ENCODE measurements around the gene TRIM13.
"Not testable (repeated sequence)": the region's sequence is repeated elsewhere in the genome, so short reads cannot be mapped to it uniquely, and the experiment has no call there.

TRIM13 gene

DNA sequence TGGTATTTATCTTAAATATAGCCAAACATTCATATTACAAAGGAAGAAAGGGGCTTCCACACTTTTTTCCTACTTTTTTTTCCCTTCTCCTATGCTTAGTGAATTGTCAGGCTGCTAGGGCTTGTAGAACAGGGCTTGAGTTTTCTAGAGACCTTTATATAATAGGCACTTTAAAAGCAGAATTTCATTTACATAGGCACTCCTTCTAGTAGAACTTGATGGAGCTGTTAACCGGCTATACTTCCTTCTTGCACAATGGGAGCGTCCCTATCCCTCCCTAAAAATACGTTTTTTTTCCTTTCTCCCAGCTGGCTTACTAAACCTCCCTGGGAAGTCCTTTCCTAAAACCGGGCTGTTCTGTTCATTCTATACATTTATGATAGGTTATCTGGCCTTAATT lies 1.1 kb downstream of the TRIM13 start:
- no peak for DNase-seq (ENCODE audit: low read depth)

DNA sequence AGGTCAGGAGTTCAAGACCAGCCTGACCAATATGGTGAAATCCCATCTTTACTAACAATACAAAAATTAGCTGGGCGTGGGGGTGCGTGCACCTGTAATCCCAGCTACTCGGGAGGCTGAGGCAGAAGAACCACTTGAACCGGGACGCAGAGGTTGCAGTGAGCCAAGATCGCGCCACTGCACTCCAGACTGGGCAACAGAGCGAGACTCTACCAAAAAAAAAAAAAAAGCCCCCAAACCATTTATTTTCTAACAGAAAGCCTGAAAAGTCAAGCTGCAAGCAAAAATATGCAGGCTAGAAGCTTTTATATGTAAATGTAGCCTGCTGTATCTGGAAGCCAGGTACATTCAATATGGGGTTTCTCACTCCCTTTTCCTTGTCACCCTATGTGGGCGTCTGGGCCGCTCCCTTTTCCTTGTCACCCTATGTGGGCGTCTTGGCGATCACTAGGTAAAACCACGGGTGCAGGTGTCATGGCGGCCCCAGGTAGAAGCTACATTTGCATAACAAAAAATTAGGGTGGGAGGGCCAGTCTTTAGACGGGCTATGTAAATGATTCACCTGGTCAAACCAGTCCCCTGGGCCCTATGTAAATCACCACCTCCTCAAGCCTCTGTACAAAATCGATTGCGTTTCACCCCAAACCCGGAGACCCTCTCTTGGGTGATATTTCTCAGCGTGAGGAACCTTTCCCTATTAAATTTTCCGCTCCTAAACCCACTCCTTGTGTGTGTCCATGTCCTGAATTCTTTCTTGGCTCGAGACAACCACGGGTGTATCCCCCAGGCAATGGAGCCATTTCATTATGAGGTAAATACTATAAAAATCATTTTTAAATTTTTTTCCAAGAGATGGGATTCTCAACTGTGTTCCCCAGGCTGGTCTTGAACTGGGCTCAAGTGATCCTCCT lies 2.1 kb downstream of the TRIM13 start:
- no peak for DNase-seq (ENCODE audit: low read depth)

DNA sequence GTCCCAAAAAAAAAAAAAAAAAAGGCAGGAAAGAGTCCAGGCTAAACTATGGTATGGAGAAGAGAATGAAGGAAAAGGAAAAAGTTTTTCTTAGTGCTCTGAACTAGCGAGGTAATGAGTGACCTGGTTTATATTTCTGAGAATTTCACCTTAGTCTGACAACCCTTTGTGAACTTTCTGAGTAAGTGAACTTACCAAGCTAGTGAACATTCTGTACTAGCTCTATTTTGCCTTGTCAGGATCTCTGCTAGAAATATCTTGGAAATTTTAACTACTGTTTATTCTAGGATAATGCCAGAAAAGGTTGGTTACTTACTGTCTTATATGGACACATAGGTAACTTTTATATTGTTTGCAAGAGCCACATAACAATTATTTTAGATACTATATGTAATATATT lies 4.4 kb downstream of the TRIM13 start:
- DNase-seq (ENCODE audit: low read depth) = no peak

DNA sequence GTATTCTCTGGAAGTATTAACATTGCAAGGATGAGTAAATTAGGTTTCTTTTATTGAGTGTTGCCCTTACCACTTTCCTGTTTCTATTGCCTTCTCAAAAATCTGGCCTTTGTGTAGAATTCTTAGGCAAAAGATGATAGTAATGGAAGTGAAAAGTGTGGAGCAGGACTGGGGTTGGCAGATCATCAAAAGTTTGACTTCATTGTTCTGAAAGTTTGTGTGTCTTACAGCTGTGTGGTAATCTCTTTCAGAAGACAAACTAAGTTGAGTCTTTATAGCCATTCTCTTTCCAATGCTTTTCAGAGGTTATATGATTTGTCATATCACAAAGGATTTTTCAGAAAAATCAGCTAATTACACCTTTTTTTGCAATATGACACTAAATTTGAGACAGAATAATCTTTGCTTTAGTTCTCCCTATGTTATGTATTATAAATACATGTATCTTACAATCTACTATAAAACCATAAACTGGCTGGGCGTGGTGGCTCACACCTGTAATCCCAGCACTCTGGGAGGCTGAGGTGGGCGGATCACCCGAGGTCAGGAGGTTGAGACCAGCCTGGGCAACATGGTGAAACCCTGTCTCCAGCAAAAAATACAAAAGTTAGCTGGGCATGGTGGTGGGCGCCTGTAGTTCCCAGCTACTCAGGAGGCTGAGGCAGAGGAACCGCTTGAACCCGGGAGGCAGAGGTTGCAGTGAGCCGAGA lies 9.7 kb downstream of the TRIM13 start:
- DNase-seq (ENCODE audit: low read depth) = no peak

DNA sequence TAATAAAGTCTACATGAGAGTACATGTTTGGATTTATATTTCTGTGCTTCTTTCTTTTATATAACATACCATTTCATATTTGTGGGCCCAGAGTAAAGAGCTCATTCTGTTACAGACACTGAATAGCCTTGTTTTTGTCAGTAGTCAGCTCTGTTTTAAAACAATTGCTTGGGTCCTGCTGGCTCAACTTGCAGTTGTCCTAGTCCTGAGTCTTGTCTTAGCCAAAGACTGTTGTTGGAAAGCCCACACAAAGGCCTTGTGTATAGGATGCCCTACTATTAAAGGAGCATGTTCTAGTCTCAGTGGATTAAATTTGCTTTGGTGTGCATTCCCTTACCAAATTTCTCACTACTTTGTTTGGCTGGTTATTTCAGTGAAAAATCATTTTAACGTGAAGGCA lies 14.6 kb downstream of the TRIM13 start:
- no peak for DNase-seq (ENCODE audit: low read depth)

DNA sequence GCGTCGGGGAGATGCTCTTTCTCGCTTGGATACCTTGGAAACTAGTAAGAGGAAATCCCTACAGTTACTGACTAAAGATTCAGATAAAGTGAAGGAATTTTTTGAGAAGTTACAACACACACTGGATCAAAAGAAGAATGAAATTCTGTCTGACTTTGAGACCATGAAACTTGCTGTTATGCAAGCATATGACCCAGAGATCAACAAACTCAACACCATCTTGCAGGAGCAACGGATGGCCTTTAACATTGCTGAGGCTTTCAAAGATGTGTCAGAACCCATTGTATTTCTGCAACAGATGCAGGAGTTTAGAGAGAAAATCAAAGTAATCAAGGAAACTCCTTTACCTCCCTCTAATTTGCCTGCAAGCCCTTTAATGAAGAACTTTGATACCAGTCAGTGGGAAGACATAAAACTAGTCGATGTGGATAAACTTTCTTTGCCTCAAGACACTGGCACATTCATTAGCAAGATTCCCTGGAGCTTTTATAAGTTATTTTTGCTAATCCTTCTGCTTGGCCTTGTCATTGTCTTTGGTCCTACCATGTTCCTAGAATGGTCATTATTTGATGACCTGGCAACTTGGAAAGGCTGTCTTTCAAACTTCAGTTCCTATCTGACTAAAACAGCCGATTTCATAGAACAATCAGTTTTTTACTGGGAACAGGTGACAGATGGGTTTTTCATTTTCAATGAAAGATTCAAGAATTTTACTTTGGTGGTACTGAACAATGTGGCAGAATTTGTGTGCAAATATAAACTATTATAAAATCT lies 15.7 kb downstream of the TRIM13 start:
- no peak for DNase-seq (ENCODE audit: low read depth)

DNA sequence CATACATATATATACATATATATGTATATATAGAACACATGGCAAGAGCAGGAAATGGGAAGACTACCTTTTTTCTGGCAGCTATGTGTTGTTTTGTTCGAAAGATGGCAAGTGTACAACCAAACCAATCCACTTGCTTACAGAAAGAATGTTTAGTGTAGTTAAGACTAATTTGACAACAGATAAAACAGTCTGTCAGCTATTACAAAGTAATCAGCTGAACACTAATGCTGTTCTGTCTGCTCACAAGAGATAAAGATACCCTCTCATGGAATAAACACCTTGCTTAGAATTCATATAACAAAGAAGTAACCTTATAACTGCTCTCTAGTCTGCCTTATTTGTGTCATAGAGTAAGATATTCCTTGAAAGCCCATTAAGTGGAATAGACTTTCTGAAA lies 17.5 kb downstream of the TRIM13 start:
- no peak for DNase-seq (ENCODE audit: low read depth)

DNA sequence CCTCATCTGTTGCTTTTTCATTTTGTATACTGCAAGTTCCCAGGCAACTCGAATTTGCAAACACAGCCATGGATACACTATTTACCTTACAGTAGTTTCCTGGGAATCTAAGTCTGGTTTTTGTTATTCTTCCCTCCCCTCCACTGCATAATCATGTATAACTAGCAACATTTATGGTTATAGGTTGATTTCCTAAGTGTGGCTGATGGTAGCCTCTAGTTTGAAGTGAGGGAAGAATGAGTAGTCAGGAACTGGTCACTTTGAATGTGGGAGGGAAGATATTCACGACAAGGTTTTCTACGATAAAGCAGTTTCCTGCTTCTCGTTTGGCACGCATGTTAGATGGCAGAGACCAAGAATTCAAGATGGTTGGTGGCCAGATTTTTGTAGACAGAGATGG lies 18.4 kb downstream of the TRIM13 start, which contains the start of gene KCNRG:
Gene KCNRG, plus strand, starts transcription at position 187 of the 400 bp plus-strand sequence. Its CDS starts 50 bp downstream, at position 237.
- peak; percentile 37 for DNase-seq (ENCODE audit: low read depth)

DNA sequence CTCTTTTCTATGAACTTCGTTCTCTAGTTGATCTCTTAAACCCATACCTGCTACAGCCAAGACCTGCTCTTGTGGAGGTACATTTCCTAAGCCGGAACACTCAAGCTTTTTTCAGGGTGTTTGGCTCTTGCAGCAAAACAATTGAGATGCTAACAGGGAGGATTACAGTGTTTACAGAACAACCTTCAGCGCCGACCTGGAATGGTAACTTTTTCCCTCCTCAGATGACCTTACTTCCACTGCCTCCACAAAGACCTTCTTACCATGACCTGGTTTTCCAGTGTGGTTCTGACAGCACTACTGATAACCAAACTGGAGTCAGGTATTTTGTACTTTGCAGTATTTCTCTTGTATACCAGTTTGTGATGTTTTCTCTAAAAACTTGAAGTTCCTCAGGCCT lies 18.9 kb downstream of the TRIM13 start:
- DNase-seq (ENCODE audit: low read depth) = no peak

DNA sequence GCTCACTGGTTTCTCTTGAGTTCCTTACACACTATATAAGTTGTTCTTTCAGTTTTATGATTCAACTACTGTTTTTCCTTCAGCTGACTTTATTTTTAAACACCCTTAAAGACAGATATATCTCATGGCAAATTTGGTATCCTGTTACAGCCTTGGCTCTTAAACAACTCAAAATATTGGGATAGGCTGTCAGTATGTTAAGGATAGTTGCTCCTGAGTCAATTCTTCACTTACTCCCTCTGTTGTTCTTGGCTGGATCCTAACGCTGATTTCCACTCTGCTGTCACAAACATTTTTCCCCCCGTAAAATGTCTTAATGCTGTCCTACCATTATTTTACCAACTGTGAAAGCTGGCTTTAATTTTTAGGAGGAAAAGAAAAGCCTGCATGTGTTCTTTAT lies 19.6 kb downstream of the TRIM13 start:
- DNase-seq (ENCODE audit: low read depth) = no peak

DNA sequence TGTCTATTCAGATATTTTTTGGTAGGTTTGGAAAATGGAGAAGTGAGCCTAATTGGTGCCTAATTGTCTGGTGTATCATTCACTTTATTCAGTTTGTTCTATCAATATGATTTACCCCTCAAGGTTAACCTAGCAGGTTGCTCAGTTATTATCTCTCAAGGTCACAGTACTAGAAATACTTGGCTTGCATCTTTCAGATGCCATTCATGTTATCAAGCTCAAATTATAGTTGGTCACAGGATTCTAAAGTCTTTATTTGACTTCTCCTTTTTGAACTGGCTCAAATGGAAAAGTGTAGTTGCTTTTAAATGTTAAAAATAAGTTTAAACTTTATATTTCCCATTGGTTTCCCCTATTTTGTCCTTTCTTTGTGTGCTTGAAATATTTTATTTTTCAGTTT lies 21.0 kb downstream of the TRIM13 start:
- DNase-seq (ENCODE audit: low read depth) = no peak

DNA sequence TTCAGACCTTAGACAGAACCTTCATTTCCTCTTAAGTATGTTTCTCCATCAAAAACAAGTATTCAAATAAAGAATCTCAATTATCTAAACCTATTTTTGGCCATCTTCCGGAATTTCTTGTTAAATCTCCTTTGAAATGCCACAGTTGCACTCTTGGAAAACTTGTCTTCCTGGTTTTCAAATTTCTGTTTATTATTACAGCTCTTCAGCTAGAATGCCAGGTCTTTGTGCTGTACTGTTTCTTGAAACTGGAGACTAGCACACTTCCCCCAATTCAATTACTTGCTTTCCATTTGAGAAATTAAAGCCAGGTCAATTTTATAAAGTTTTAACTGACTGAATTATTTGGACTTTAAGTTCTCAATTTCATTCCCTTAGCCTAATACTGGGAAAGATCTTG lies 28.6 kb downstream of the TRIM13 start:
- no peak for DNase-seq (ENCODE audit: low read depth)

DNA sequence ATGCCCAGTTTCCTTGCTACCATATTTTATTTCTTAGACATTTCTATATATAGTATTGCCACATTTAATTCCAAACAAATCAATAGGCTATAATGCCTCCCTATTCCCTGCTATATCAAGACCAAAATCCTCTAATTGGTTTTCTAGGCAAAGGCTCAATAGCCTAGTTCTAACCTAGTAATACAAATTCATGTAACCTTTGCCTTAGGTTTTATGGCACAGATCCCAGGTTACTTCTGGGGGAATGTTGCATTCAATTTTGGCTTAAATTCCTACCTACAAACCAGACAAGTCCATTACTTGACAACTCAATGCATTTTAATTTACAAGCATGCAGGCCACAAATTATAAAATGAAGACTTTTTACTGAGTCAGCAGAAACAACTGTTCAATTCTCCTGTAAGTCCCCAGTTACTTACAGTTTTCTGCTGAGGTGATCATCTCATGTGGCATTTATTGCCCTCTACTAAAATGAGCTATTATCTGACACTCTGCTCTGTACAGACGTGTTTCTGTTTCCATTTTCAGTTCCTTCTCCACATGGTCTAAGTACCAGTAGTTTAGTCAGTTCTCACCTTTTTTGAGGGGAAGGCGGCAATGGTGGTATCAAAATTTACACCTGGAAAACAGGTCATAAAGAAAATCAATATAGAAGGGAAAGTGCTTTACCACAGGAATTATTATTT lies 30.1 kb downstream of the TRIM13 start:
- no peak for DNase-seq (ENCODE audit: low read depth)

DNA sequence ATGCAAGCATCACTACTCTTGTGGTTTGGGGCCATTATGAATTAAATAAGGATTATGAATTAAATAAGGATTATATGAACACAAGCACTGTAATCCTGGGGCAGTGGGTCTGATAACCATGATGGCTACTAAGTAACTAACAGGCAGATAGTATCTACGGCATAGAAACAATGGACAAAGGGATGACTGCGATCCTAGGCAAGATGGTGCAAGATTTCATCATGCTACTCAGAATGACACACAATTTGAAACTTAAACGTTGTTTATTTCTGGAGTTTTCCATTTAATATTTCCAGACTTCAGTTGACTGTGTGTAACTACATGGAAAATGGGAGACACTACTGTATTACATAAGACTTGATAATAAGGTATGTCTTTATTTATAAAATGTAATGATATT lies 33.5 kb downstream of the TRIM13 start:
- no peak for DNase-seq (ENCODE audit: low read depth)

DNA sequence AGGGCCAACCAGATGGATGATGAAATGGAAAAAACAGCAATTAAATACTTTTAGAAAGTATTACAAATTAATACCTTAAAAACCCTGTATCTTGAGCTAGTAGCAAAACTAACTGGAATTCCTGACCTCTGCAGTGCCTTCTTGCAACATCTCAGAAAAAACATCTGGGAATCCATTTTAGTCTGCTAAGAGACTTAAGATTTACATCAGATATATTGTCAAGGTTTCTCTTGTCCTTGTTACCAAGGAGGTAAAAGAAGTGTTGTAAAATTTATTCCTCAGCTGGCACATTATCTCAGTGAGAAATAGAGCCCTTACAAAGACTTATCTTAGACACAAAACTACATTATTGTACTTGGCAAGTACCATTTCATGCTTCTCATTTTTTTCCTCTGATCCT lies 36.9 kb downstream of the TRIM13 start:
- DNase-seq (ENCODE audit: low read depth) = peak; percentile 30

DNA sequence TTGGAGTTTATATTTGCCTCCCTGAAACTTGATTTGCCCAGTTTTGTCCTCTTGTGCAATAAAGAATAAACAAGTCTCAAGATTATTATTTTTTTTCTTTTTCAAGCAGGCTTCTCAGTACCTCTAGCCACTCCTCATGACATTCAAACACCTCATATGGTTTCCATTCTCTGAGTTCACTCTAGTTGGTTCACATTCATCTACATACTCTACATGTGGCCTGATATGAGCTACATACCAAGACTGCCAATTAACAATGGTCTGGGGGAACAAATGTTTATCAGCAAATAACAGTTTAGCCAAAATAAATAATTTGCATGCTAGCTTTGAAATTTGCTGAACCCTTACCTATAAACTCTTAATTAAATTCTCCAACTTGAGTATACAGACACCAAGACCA lies 40.9 kb downstream of the TRIM13 start:
- no peak for DNase-seq (ENCODE audit: low read depth)

DNA sequence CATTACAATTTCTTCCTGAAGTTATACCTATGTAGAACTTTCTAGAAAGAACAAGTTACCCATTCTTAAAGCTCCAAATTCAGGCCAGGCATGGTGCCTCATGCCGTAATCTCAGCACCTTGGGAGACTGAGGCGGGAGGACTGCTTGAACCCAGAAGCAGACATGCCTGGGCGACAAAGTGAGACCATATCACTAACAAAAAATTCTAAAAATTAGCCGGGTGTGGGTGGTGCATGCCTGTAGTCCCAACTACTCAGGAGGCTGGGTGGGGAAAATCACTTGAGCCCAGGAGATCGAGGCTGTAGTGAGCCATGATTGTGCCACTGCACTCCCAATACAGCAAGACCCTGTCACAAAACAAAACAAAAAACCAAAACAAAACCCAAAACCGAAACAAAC lies 41.4 kb downstream of the TRIM13 start:
- DNase-seq (ENCODE audit: low read depth) = no peak

DNA sequence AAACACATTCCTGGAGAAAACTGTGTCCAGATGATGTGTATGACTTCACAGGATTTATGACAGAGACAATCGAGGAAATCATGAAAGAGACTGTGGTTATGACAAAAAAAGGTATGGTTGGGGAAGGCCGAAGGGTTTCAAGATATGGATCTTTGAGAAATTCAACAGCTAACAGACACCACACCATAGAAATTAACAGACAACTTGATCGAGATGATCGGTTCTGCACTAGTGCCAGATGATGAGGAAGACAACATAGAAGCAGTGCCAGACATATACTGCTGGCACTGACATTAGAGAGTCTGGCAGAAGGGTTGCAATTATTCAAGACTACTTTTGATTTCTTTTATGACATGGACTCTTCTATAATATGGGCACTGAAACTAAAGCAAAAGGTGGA lies 55.6 kb downstream of the TRIM13 start:
- no peak for DNase-seq (ENCODE audit: low read depth)

DNA sequence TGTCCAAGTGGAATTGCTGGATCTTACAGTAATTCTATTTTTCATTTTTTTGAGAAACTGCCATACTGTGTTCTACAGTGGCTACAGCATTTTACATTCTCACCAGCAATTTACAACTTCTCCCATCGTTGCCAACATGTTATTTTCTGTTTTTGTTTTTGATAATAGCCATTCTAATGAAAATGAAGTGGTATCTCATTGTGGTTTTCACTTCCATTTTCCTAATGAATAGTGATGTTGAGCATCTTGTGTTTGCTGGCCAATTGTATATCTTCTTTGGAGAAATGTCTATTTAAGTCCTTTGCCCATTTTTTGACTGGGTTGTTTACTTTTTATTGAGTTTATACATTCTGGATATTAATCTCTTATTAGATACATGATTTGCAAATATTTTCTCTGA lies 57.0 kb downstream of the TRIM13 start:
- DNase-seq (ENCODE audit: low read depth) = no peak

DNA sequence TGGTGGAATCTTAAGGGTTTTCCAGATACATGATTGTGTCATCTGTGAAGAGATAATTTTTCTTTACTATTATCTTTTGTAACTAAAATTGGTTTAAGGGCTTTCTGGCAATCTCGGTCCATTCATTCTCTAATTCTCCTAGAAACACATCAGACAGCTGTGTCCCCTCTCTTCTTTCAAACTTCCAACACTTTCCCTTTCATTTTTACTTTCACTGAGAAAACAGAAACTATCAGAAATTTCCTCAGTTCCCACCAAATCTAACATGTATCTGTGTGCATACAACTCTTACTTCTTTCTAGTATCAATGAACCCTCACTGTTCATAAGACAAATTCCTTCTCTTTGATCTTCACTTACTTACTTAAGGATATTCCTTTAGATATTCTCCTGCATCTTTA lies 58.6 kb downstream of the TRIM13 start:
- DNase-seq (ENCODE audit: low read depth) = no peak

DNA sequence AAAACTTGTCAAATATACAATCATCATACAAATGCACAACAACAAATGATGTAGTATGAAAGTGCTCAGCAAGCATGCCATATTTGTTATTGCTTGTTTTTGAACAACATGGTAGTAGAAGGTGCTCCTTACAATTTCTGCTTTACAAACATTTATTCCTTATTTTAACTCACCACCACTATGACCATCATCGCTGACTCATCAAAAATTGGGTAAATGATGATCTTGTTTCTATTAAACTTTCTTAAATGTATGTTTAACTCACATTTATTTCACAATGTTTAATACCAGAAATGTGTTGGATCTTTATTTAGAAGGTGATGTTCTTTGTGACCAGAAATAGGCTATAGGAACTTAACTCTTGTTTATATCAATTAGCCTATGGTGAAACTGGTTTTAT lies 63.9 kb downstream of the TRIM13 start:
- DNase-seq (ENCODE audit: low read depth) = no peak

DNA sequence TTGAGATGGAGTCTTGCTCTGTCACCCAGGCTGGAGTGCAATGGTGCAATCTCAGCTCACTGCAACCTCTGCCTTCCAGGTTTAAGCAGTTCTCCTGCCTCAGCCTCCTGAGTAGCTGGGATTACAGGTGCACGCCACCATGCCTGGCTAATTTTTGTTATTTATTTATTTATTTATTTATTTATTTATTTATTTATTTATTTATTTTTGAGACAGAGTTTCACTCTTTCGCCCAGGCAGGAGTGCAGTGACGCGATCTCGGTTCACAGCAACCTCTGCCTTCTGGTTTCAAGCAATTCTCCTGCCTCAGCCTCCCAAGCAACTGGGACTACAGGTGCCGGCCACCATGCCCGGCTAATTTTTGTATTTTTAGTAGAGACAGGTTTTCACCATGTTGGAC lies 65.5 kb downstream of the TRIM13 start:
- DNase-seq (ENCODE audit: low read depth) = not testable (repeated sequence)
